HepG2 (cell line): Measurements from ENCODE around the gene PIEZO1. TPM values are rescaled to one million over a fixed set of nuclear protein-coding genes. Genes with fewer than 3 reads are reported as not detected.

Source experiments
- CBX1 ChIP-seq: IDR thresholded peaks from one replicate; pipeline ENCODE4 v1.6.1; 2016; ENCODE audit warnings: antibody characterized with exemption, low read depth
- KDM5B ChIP-seq: sonication (generic); formaldehyde crosslinking; IDR thresholded peaks from 2 replicates; pipeline ENCODE4 v1.4.0; 2020; ENCODE audit warnings: missing genetic modification reagents, mild to moderate bottlenecking, borderline replicate concordance
- SAP130 ChIP-seq: IDR thresholded peaks from 2 replicates; pipeline ENCODE4 v1.6.1; 2016; ENCODE audit warnings: low read depth
- SRSF1 ChIP-seq: fragments of 200-400 bp; formaldehyde crosslinking; optimal IDR thresholded peaks from 2 replicates; pipeline ENCODE3; 2017; ENCODE audit warnings: mild to moderate bottlenecking, low read depth, low read length, moderate library complexity
- ZNF724P ChIP-seq: sonication (generic); formaldehyde crosslinking; IDR thresholded peaks from 2 replicates; pipeline ENCODE4 v1.8.0; 2022; ENCODE audit warnings: missing genetic modification reagents, borderline replicate concordance
- polyA plus RNA-seq, 8 experiments: library from polyadenylated mRNA; depleted of rRNA in 3 of 8; stranded (reverse) in 7 of 8; unstranded in 1 of 8; fragments of >200 nt; fragmentation: Illumina TruSeq in 4 of 8; extraction: Trizol in 4 of 8; gene quantifications; 2 replicates each; pipeline versions ENCODE4 v1.2.1 to v1.2.3, GENCODE V29; 2011 to 2016; ENCODE audit warnings: low read depth in 4 of 8, missing spikeins in 1 of 8, mixed read lengths in 1 of 8; ENCODE audit not compliant: insufficient read depth in 1 of 8
- total RNA-seq, 5 experiments: library from RNA; depleted of rRNA; stranded (reverse); fragments of >200 nt; fragmentation: Illumina TruSeq; extraction: Trizol; gene quantifications; 2 replicates each; pipeline ENCODE4 v1.2.3, GENCODE V29; 2016; ENCODE audit warnings: low read depth in 1 of 5
- TF ChIP-seq, protein P1 (sequence below): sonication (generic); formaldehyde crosslinking; IDR thresholded peaks from 2 replicates; pipeline ENCODE4 v1.4.0; 2020; ENCODE audit warnings: missing genetic modification reagents
- TF ChIP-seq, protein P2 (sequence below): IDR thresholded peaks from 2 replicates; pipeline ENCODE4 v1.6.1; 2016
- TF ChIP-seq, protein P3 (sequence below): IDR thresholded peaks from 2 replicates; pipeline ENCODE4 v1.6.1; 2016; ENCODE audit warnings: missing biosample characterization, missing genetic modification reagents, low read depth
- TF ChIP-seq, protein P4 (sequence below): sonication (generic); formaldehyde crosslinking; IDR thresholded peaks from 2 replicates; pipeline ENCODE4 v1.9.0; 2021; ENCODE audit warnings: missing genetic modification reagents, borderline replicate concordance

The PIEZO1 gene
- total and polyA plus RNA-seq, 2 of the 13 experiments (the other 11 are each of a cell fraction or from before 2014, with no cell fraction given) = 67.9 to 85.0 TPM

DNA sequence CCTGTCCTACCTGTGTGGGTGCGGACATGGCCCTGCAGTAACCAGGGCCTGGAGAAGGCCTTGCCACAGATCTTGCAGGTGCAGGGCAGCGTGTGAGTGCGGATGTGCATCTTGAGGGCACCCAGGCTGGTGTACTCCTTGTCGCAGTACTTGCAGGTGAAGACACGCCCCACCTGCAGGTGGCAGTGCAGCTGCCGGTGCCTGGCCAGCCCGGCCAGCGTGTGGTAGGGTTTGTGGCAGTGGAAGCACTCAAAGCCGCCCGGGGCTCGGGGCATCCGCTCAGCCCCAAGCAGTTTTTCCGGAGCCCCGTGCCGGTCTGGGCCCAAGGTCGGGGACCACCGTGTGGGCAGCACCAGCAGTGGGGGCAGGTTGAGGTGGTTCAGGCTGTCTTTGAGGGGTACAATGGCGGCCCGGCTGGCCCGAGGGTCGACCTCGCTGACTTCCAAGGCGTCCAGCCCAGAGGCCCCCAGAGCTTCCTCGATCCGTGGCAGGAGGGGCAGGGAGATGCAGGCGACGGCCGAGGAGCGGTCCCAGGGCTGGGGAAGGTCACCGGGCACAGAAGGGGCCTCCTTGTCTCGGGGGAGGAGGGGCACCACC is 103.8 kb downstream of the PIEZO1 start (continued):
- TF ChIP-seq, protein P1, sequence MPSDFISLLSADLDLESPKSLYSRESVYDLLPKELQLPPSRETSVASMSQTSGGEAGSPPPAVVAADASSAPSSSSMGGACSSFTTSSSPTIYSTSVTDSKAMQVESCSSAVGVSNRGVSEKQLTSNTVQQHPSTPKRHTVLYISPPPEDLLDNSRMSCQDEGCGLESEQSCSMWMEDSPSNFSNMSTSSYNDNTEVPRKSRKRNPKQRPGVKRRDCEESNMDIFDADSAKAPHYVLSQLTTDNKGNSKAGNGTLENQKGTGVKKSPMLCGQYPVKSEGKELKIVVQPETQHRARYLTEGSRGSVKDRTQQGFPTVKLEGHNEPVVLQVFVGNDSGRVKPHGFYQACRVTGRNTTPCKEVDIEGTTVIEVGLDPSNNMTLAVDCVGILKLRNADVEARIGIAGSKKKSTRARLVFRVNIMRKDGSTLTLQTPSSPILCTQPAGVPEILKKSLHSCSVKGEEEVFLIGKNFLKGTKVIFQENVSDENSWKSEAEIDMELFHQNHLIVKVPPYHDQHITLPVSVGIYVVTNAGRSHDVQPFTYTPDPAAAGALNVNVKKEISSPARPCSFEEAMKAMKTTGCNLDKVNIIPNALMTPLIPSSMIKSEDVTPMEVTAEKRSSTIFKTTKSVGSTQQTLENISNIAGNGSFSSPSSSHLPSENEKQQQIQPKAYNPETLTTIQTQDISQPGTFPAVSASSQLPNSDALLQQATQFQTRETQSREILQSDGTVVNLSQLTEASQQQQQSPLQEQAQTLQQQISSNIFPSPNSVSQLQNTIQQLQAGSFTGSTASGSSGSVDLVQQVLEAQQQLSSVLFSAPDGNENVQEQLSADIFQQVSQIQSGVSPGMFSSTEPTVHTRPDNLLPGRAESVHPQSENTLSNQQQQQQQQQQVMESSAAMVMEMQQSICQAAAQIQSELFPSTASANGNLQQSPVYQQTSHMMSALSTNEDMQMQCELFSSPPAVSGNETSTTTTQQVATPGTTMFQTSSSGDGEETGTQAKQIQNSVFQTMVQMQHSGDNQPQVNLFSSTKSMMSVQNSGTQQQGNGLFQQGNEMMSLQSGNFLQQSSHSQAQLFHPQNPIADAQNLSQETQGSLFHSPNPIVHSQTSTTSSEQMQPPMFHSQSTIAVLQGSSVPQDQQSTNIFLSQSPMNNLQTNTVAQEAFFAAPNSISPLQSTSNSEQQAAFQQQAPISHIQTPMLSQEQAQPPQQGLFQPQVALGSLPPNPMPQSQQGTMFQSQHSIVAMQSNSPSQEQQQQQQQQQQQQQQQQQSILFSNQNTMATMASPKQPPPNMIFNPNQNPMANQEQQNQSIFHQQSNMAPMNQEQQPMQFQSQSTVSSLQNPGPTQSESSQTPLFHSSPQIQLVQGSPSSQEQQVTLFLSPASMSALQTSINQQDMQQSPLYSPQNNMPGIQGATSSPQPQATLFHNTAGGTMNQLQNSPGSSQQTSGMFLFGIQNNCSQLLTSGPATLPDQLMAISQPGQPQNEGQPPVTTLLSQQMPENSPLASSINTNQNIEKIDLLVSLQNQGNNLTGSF = 0 out of 2 replicates have a peak, but pooled peaks have one; percentile 6
- TF ChIP-seq SAP130 (CRISPR knock-in tag) (peak; percentile 51; the same call in 1 of the 2 replicates), KDM5B (CRISPR knock-in tag) (peak; percentile 25; the same call in 1 of the 2 replicates), ZNF724P (0 out of 2 replicates have a peak, but pooled peaks have one; percentile 67), CBX1 (peak; percentile 46), SRSF1 (peak; percentile 30)
- TF ChIP-seq, protein P2, sequence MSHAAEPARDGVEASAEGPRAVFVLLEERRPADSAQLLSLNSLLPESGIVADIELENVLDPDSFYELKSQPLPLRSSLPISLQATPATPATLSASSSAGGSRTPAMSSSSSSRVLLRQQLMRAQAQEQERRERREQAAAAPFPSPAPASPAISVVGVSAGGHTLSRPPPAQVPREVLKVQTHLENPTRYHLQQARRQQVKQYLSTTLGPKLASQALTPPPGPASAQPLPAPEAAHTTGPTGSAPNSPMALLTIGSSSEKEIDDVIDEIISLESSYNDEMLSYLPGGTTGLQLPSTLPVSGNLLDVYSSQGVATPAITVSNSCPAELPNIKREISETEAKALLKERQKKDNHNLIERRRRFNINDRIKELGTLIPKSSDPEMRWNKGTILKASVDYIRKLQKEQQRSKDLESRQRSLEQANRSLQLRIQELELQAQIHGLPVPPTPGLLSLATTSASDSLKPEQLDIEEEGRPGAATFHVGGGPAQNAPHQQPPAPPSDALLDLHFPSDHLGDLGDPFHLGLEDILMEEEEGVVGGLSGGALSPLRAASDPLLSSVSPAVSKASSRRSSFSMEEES (CRISPR knock-in tag) = 0 out of 2 replicates have a peak, but pooled peaks have one; percentile 27
- TF ChIP-seq, protein P3, sequence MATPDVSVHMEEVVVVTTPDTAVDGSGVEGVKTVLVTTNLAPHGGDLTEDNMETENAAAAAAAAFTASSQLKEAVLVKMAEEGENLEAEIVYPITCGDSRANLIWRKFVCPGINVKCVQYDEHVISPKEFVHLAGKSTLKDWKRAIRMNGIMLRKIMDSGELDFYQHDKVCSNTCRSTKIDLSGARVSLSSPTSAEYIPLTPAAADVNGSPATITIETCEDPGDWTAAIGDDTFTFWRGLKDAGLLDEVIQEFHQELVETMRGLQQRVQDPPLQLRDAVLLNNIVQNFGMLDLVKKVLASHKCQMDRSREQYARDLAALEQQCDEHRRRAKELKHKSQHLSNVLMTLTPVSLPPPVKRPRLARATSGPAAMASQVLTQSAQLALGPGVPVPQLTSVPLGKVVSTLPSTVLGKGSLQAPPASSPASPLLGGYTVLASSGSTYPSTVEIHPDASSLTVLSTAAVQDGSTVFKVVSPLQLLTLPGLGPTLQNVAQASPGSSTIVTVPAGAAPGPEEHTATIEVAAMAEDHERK (CRISPR knock-in tag) = no peak
- TF ChIP-seq, protein P4, sequence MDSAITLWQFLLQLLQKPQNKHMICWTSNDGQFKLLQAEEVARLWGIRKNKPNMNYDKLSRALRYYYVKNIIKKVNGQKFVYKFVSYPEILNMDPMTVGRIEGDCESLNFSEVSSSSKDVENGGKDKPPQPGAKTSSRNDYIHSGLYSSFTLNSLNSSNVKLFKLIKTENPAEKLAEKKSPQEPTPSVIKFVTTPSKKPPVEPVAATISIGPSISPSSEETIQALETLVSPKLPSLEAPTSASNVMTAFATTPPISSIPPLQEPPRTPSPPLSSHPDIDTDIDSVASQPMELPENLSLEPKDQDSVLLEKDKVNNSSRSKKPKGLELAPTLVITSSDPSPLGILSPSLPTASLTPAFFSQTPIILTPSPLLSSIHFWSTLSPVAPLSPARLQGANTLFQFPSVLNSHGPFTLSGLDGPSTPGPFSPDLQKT (CRISPR knock-in tag) = no peak
